ENCODE measurements around the gene TLE2.

DNA sequence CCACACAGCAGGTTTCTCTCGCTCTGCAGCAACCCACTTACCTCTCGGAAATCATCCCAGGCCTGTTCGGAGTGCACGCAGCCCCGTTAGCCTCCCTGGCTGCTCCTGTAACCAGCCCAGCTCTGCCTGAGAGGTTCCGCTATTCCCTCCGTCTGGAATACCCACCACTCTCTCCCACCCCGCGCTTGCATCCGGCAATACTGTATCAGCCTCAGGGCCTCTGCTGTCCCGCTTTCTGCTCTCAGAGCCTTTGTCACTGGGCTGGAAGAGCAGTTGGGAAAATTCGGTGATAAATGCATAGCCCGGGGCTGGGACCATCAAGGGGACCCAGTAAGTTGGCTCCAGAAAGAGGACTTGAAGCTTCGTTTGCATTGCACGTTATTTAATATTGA lies 52.5 kb downstream of the TLE2 start:
- TF ChIP-seq, protein P1, sequence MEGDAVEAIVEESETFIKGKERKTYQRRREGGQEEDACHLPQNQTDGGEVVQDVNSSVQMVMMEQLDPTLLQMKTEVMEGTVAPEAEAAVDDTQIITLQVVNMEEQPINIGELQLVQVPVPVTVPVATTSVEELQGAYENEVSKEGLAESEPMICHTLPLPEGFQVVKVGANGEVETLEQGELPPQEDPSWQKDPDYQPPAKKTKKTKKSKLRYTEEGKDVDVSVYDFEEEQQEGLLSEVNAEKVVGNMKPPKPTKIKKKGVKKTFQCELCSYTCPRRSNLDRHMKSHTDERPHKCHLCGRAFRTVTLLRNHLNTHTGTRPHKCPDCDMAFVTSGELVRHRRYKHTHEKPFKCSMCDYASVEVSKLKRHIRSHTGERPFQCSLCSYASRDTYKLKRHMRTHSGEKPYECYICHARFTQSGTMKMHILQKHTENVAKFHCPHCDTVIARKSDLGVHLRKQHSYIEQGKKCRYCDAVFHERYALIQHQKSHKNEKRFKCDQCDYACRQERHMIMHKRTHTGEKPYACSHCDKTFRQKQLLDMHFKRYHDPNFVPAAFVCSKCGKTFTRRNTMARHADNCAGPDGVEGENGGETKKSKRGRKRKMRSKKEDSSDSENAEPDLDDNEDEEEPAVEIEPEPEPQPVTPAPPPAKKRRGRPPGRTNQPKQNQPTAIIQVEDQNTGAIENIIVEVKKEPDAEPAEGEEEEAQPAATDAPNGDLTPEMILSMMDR (IDR thresholded peaks at IDR 0.05; ENCODE audit: poor library complexity): no peak
- TF ChIP-seq EZH2phosphoT487 (IDR thresholded peaks at IDR 0.05; ENCODE audit: low read depth, severe bottlenecking, unreplicated experiment) (no peak), EZH2 (IDR thresholded peaks at IDR 0.05; ENCODE audit: borderline replicate concordance) (no peak)
